HG03558 (cell line): ENCODE results near the gene MRGPRD.
"Not testable (repeated sequence)": the region's sequence is repeated elsewhere in the genome, so short reads cannot be mapped to it uniquely, and the experiment has no call there.

Experiments
- ATAC-seq: cut with Tn5 transposase; IDR thresholded peaks from one replicate; pipeline ENCODE4 v1.9.1; 2021; ENCODE audit warnings: moderate number of reproducible peaks; ENCODE audit not compliant: unreplicated experiment; ENCODE audit errors: extremely low read depth

The MRGPRD gene

DNA sequence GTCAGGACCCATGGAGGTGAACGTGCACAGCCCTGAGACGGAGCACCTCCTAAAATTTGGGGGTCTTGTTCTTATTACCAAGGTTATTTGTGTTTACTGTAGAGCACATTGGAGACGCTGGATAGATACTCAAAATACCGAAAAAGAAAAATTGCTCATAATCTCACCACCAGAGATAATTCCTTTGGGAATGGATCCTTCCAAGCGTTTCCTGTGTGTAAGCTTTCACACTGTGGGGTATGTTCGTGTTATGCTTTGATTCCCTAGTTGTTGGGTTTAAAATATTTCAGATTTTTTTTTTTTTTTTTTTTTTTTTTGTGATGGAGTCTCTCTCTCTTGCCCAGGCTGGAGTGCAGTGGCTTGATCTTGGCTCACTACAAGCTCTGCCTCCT, 14.1 kb upstream of the MRGPRD start:
- no peak for ATAC-seq

GRCh38 chr11:68994161-68994893, 13.5 kb upstream of the MRGPRD start:
- ATAC-seq, result no peak

GRCh38 chr11:68993546-68993945, 12.8 kb upstream of the MRGPRD start:
- no peak for ATAC-seq

GRCh38 chr11:68992743-68993255, 12.0 kb upstream of the MRGPRD start:
- ATAC-seq, result no peak

GRCh38 chr11:68990995-68991780, 10.4 kb upstream of the MRGPRD start:
- no peak for ATAC-seq

- no peak for ATAC-seq
Measured at GRCh38 chr11:68989936-68990606, 9.3 kb upstream of the MRGPRD start.

DNA sequence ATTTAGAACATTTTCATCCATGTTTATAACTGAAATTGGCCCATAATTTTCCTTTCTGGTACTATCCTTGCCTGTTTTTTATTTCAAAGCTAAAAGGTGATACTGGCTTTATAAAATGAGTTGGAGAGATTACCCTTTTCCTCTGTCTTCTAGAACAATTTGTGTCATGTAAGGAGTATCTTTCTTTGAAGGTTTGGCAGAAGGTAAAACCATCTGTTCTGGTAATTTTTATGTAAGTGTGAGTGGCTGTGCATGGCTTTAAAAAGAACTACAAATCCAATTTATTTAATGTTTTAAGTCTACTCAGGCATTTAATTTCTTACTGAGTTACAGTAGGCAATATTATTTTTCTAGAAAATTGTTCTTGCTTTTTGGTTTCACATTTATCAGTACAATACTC, 7.7 kb upstream of the MRGPRD start:
- no peak for ATAC-seq

DNA sequence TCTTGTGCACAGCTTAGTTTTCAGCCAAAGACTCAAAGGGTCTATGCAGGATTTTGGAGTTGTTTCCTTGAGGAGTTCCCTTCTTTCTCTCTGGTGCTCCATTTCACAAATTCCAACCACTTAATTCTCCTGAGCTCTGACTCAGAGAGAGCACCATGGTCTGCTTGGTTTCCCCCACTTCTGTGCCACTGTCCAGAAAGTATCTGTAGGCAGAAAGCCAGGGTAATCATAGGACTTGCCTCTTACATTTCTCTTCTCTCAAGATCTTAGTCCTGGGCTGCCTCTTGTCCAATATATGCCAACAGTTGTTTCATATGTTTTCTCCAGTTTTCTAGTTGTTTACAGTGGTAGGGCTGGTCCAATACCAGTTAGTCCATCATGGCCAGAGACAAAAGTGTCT, 6.4 kb upstream of the MRGPRD start:
- ATAC-seq, result no peak

GRCh38 chr11:68983801-68984200, 3.0 kb upstream of the MRGPRD start:
- no peak for ATAC-seq

DNA sequence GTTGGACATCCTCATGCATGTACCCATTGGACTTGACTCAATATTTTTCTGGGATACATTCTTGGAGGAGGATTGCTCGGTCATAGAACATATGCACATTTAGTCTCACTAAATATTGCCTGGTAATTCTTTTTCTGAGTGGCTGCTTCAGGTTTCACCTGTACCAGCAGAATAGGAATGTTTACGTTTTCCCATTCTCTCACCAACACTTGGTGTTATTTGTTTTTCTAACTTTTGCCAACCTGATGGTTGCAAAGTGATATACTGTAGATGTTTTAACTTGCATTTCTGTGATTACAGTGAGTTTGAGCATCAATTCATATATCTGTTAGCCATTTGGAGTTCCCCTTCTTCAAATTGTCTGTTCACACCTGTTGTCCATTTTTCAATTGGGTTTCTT, 1.3 kb upstream of the MRGPRD start:
- no peak for ATAC-seq

GRCh38 chr11:68979931-68980775, 633 bp downstream of the MRGPRD start:
- ATAC-seq, result no peak

GRCh38 chr11:68978931-68979594, 1.7 kb downstream of the MRGPRD start:
- no peak for ATAC-seq

DNA sequence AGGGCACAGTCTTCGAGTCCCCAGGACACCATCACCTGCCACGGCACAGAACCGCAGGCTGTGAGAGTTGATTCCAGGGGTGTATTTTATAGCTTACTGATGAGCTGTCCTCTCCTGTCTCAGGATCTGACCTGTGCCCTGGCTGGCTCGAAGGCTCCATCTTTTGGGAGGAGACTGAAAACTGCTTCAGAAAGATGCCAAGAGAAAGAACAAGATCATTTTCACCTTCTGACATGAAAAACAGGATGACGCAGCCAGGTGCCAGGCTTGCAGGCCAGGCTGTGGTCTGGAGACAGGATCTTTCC, 2.2 kb downstream of the MRGPRD start:
- ATAC-seq, result no peak

DNA sequence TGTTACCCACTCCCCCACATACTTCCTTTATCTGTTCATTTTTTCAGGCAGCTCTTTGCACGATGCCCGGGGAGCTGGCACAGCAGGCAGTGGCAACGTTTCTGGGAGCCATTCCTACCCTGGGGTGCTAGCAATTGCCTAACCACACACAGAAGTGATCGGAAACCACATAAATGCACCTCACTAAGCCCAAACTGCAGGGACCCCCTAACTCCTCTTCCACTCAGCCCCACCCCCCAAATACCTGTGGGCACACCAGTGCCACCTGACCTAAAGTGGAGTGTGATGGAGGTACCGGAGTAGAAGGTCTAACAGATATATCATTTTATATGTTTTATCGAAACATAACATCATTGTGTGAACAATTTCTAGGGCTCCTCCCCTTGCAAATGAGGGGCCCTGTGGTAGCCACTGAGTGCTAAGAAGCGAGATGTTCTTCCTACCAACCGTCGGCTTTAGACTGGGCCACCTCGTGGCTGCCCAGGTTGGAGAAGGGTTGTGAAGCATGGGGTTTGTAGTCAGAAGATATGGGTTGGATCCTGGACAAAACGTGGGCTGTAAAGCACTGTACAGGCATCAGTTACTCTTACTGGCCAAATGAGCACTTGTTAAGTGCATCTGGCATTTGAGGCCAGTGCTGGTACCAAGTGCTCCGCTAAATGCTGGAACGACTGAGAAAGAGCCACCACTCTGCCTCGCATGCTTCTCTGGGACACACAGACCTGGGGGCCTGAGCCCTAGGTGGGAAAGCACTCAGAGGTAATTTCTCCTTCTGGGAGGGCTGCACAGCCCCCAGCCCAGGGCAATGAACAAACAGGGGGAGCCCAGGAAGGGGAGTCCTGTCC, 2.8 kb downstream of the MRGPRD start:
- no peak for ATAC-seq

DNA sequence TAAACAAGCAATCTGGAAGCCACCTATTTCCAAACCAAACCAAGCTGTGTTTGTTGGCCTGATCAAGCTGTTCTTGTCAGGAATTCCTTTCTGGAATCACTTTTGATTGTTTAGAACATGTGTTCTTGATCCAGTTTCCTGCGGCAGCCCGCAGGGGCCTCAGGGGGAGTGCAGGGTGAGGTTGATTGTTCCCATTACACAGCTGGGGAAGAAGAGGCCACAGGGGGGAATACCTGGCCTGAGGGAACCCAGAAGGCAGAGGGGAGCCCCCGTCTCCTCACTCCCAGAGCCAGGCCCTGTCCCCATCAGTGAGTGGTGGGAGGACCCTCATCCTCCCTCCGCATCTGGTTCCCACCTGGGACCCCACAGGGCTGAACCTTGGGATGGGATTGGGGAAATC, 4.2 kb downstream of the MRGPRD start:
- ATAC-seq, result no peak

- no peak for ATAC-seq
Measured at GRCh38 chr11:68976095-68976494, 4.7 kb downstream of the MRGPRD start.

- ATAC-seq, result no peak
Measured at GRCh38 chr11:68974421-68975194, 6.2 kb downstream of the MRGPRD start.

DNA sequence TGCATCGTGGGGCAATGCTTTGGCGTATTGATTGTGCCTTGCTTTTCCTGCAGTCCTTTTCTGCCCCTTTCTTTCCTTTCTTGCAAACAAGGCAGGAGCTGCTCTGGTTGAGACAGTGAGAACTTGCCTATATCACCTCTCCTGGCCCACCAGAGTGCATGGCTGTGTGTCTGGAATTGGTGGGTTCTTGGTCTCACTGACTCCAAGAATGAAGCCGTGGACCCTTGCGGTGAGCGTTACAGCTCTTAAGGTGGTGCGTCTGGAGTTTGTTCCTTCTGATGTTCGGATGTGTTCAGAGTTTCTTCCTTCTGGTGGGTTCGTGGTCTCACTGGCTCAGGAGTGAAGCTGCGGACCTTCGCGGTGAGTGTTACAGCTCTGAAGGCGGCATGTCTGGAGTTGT, 7.1 kb downstream of the MRGPRD start:
- ATAC-seq, result not testable (repeated sequence)
